Smooth muscle cell (in vitro differentiated cells): ENCODE data around the gene CPED1. TPM values are rescaled to one million over a fixed set of nuclear protein-coding genes. Genes with fewer than 3 reads are reported as not detected.

Experiments used
- DNase-seq: peaks from one replicate; lab custom pipeline; 2025; ENCODE audit not compliant: unreplicated experiment; lab: John Stamatoyannopoulos, UW
- H2AFZ ChIP-seq: fragments of 200-600 bp; sonication (generic); 2 replicates; pipeline ENCODE4 v1.6.0; 2016; ENCODE audit warnings: antibody characterized with exemption, low read depth, mild to moderate bottlenecking
- H3F3A ChIP-seq: fragments of 200-600 bp; sonication (generic); 2 replicates; pipeline ENCODE4 v1.6.0; 2017; ENCODE audit warnings: antibody characterized with exemption, low read depth
- H3K27ac ChIP-seq: fragments of 200-600 bp; sonication (generic); 2 replicates; pipeline ENCODE4 v1.5.1; 2016; ENCODE audit warnings: low read depth, mild to moderate bottlenecking
- H3K27me3 ChIP-seq: fragments of 200-600 bp; sonication (generic); 2 replicates; pipeline ENCODE4 v1.6.1; 2016; ENCODE audit warnings: low read depth, mild to moderate bottlenecking
- H3K36me3 ChIP-seq: fragments of 200-600 bp; sonication (generic); 2 replicates; pipeline ENCODE4 v1.5.1; 2016; ENCODE audit warnings: low read depth
- H3K4me1 ChIP-seq: fragments of 200-600 bp; sonication (generic); 2 replicates; pipeline ENCODE4 v1.5.1; 2016; ENCODE audit warnings: low read depth
- H3K4me2 ChIP-seq: fragments of 200-600 bp; sonication (generic); 2 replicates; pipeline ENCODE4 v1.6.0; 2016; ENCODE audit warnings: mild to moderate bottlenecking
- H3K4me3 ChIP-seq: fragments of 200-600 bp; sonication (generic); 2 replicates; pipeline ENCODE4 v1.5.1; 2016; ENCODE audit warnings: mild to moderate bottlenecking
- H3K79me2 ChIP-seq: fragments of 200-600 bp; sonication (generic); 2 replicates; pipeline ENCODE4 v1.6.0; 2016; ENCODE audit warnings: low read depth, mild to moderate bottlenecking
- H3K9ac ChIP-seq: fragments of 200-600 bp; sonication (generic); 2 replicates; pipeline ENCODE4 v1.6.0; 2016; ENCODE audit warnings: low read depth
- H3K9me3 ChIP-seq: fragments of 200-600 bp; sonication (generic); replicated peaks from 2 replicates; pipeline ENCODE4 v1.5.1; 2016; ENCODE audit warnings: low read depth
- H4K20me1 ChIP-seq: fragments of 200-600 bp; sonication (generic); 2 replicates; pipeline ENCODE4 v1.6.0; 2016; ENCODE audit warnings: low read depth
- CTCF ChIP-seq: fragments of 200-600 bp; sonication (generic); IDR thresholded peaks from 2 replicates; pipeline ENCODE4 v1.5.1; 2017; ENCODE audit warnings: borderline replicate concordance, mild to moderate bottlenecking, antibody characterized with exemption; ENCODE audit not compliant: insufficient read depth, poor library complexity, severe bottlenecking
- WGBS: methylation state at CpG from one replicate; pipeline ENCODE4 v1.1.7; 2016; ENCODE audit warnings: low lambda C conversion rate; 5-methylcytosine and 5-hydroxymethylcytosine counted together
- polyA plus RNA-seq: library from polyadenylated mRNA; unstranded; fragments of >200 nt; fragmentation: Nextera tagmentation; extraction: Ambion mirVana; gene quantifications from 2 replicates; pipeline ENCODE4 v1.2.1, GENCODE V29; 2016
- total RNA-seq: library from RNA; depleted of rRNA; stranded (reverse); fragments of >200 nt; gene quantifications from 2 replicates; pipeline ENCODE4 v1.2.3, GENCODE V29; 2014

The CPED1 gene
- total and polyA plus RNA-seq, 2 experiments from 2014 or later, result 9.5 to 12.9 TPM

- Histone ChIP-seq H3K36me3 (no peaks in the 10 kb centered on the region), H3K4me1 (peaks cover 11% of the 10 kb centered on the region), H3K27ac (no peak overlapping the region), H3K79me2 (peaks cover 11% of the 10 kb centered on the region), H3F3A (peaks cover 18% of the 10 kb centered on the region), H3K4me3 (peak overlapping the region; percentile 59), H3K9me3 (no peaks in the 10 kb centered on the region), H2AFZ (no peak overlapping the region), H3K27me3 (no peaks in the 10 kb centered on the region), H4K20me1 (no peaks in the 10 kb centered on the region), H3K4me2 (peak overlapping the region; percentile 91), H3K9ac (no peak overlapping the region)
- DNase-seq, result no peak
- TF ChIP-seq CTCF, result no peak
- 2% methylated on average over 3 of the region's 3 CpGs for WGBS
These were observed 1.2 kb upstream of the CPED1 start for GRCh38 chr7:120987280-120987679.

- 18% methylated on average over 12 of the region's 12 CpGs for WGBS
- Histone ChIP-seq H2AFZ (peak overlapping the region; percentile 89), H3K4me1 (peaks cover 11% of the 10 kb centered on the region), H4K20me1 (no peaks in the 10 kb centered on the region), H3K79me2 (peaks cover 16% of the 10 kb centered on the region), H3F3A (peaks cover 18% of the 10 kb centered on the region), H3K4me3 (peak overlapping the region; percentile 59), H3K27ac (peak overlapping the region; percentile 90), H3K9me3 (no peaks in the 10 kb centered on the region), H3K36me3 (no peaks in the 10 kb centered on the region), H3K9ac (peak overlapping the region; percentile 78), H3K4me2 (peak overlapping the region; percentile 91), H3K27me3 (no peaks in the 10 kb centered on the region)
- DNase-seq, result peak; percentile 53
- peak; percentile 98 for TF ChIP-seq CTCF
These were observed 574 bp upstream of the CPED1 start for GRCh38 chr7:120987683-120988590.

GRCh38 chr7:120989257-120990220, 1.0 kb downstream of the CPED1 start:
- H3K4me2 ChIP-seq, result peak overlapping the region; percentile 91
- peaks cover 18% of the 10 kb centered on the region for H3F3A ChIP-seq
- no peak for TF ChIP-seq CTCF
- H4K20me1 ChIP-seq, result no peaks in the 10 kb centered on the region
- no peaks in the 10 kb centered on the region for H3K36me3 ChIP-seq
- WGBS, result 57% methylated on average over 15 of the region's 15 CpGs
- peak overlapping the region; percentile 78 for H3K9ac ChIP-seq
- DNase-seq, result no peak
- H3K79me2 ChIP-seq, result peaks cover 30% of the 10 kb centered on the region
- H3K9me3 ChIP-seq, result no peaks in the 10 kb centered on the region
- H2AFZ ChIP-seq, result peak overlapping the region; percentile 89
- H3K4me3 ChIP-seq, result peak overlapping the region; percentile 59
- H3K27me3 ChIP-seq, result no peaks in the 10 kb centered on the region
- H3K27ac ChIP-seq, result peak overlapping the region; percentile 90
- peaks cover 11% of the 10 kb centered on the region for H3K4me1 ChIP-seq
